Astrocyte (in vitro differentiated cells and primary cell): ENCODE results near the gene SMAD3.

Source experiments
- EZH2 ChIP-seq: IDR thresholded peaks from 2 replicates; pipeline ENCODE4 v1.6.1; 2012; ENCODE audit warnings: mild to moderate bottlenecking, low read length, inconsistent platforms; ENCODE audit not compliant: insufficient read depth
- TF ChIP-seq, protein P1 (sequence below): IDR thresholded peaks from 2 replicates; pipeline ENCODE4 v1.5.1; 2011; ENCODE audit warnings: low read depth, mild to moderate bottlenecking, inconsistent platforms, low read length, moderate library complexity; ENCODE audit not compliant: insufficient read depth

DNA sequence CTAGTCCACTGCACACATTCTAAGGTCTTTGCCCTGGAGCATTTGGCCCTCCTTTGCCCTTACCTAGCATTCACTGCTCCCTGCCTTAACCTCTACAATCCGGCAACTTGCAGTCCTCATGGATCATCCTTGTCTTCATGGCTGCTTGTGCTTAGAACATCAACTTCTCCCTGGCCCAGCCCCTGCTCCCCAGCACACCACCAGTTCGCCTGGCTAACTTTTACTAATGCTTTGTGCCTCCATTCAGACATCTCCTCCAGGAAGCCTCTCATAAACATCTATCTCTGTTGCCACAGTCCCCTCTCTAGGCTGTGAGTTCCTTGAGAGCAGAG lies 131.9 kb downstream of the SMAD3 start:
- TF ChIP-seq, protein P1, sequence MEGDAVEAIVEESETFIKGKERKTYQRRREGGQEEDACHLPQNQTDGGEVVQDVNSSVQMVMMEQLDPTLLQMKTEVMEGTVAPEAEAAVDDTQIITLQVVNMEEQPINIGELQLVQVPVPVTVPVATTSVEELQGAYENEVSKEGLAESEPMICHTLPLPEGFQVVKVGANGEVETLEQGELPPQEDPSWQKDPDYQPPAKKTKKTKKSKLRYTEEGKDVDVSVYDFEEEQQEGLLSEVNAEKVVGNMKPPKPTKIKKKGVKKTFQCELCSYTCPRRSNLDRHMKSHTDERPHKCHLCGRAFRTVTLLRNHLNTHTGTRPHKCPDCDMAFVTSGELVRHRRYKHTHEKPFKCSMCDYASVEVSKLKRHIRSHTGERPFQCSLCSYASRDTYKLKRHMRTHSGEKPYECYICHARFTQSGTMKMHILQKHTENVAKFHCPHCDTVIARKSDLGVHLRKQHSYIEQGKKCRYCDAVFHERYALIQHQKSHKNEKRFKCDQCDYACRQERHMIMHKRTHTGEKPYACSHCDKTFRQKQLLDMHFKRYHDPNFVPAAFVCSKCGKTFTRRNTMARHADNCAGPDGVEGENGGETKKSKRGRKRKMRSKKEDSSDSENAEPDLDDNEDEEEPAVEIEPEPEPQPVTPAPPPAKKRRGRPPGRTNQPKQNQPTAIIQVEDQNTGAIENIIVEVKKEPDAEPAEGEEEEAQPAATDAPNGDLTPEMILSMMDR, result no peak
- TF ChIP-seq EZH2, result no peak
